PC-9 (cell line): ENCODE data around the gene TMEM244.

Experiments used
- EZH2 ChIP-seq: fragments of 200-600 bp; sonication (generic); IDR thresholded peaks from 2 replicates; pipeline ENCODE4 v1.8.0; 2017; ENCODE audit warnings: antibody characterized with exemption, low read depth
- TF ChIP-seq, protein P1 (sequence below): fragments of 200-600 bp; sonication (generic); conservative IDR thresholded peaks from 2 replicates; pipeline ENCODE4 v1.6.1; 2017; ENCODE audit warnings: mixed run types, antibody characterized with exemption, mild to moderate bottlenecking, moderate library complexity

- TF ChIP-seq, protein P1, sequence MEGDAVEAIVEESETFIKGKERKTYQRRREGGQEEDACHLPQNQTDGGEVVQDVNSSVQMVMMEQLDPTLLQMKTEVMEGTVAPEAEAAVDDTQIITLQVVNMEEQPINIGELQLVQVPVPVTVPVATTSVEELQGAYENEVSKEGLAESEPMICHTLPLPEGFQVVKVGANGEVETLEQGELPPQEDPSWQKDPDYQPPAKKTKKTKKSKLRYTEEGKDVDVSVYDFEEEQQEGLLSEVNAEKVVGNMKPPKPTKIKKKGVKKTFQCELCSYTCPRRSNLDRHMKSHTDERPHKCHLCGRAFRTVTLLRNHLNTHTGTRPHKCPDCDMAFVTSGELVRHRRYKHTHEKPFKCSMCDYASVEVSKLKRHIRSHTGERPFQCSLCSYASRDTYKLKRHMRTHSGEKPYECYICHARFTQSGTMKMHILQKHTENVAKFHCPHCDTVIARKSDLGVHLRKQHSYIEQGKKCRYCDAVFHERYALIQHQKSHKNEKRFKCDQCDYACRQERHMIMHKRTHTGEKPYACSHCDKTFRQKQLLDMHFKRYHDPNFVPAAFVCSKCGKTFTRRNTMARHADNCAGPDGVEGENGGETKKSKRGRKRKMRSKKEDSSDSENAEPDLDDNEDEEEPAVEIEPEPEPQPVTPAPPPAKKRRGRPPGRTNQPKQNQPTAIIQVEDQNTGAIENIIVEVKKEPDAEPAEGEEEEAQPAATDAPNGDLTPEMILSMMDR = no peak
- no peak for TF ChIP-seq EZH2
These were observed 8.8 kb downstream of the TMEM244 start for GRCh38 chr6:129852257-129852858.
